Psoas muscle (tissue), 8 donors: Measurements from ENCODE around the gene CD4. TPM values are rescaled to one million over a fixed set of nuclear protein-coding genes. Genes with fewer than 3 reads are reported as not detected.

Source experiments
- ATAC-seq, 4 donors: fragments of 200-7000 bp; cut with Tn5 transposase; one replicate each; pipeline ENCODE4 v1.9.1; 2020; ENCODE audit warnings: moderate library complexity in 3 of 4, mild to moderate bottlenecking in 2 of 4
- DNase-seq, 2 donors: peaks; one replicate each; pipeline ENCODE4 v3.0.0-alpha.2; 2020
- H3K27ac ChIP-seq: fragments of 200-600 bp; one replicate; pipeline ENCODE4 v1.8.0; 2022
- H3K27me3 ChIP-seq, 3 donors: fragments of 200-600 bp in 1 of 3; one replicate each; pipeline versions ENCODE4 v1.6.1 to v1.8.0; 2013 to 2022; ENCODE audit warnings: low read length in 2 of 3, mild to moderate bottlenecking in 2 of 3, moderate library complexity in 1 of 3; ENCODE audit not compliant: insufficient read depth in 3 of 3
- H3K36me3 ChIP-seq, 2 donors: fragments of 200-600 bp in 1 of 2; one replicate each; pipeline versions ENCODE4 v1.6.1 to v1.8.0; 2013 to 2022; ENCODE audit warnings: low read depth in 1 of 2, mild to moderate bottlenecking in 1 of 2, moderate library complexity in 1 of 2; ENCODE audit not compliant: insufficient read depth in 1 of 2
- H3K4me1 ChIP-seq: fragments of 200-600 bp; one replicate; pipeline ENCODE4 v1.8.0; 2022
- H3K4me3 ChIP-seq: fragments of 200-600 bp; one replicate; pipeline ENCODE4 v1.8.0; 2022; ENCODE audit warnings: mild to moderate bottlenecking
- H3K9me3 ChIP-seq: fragments of 200-600 bp; one replicate; pipeline ENCODE4 v1.8.0; 2022
- WGBS, 3 donors: extraction: QIAGEN DNeasy Blood & Tissue Kit; methylation state at CpG; one replicate each; pipeline versions ENCODE4 v1.1.6 to v1.1.7; 2013; 5-methylcytosine and 5-hydroxymethylcytosine counted together
- intact Hi-C, 2 donors: fragments of 100-400 bp; cut with DNase I; formaldehyde crosslinking; loops; one replicate each; pipeline versions ENCODE4 v1.11.0 to v1.14.2; 2022
- polyA plus RNA-seq, 3 donors: library from polyadenylated mRNA; stranded (reverse); fragments of 200-250 nt; gene quantifications; one replicate each; pipeline ENCODE4 v1.2.3, GENCODE V29; 2013
- total RNA-seq, 4 donors: library from RNA; stranded (reverse); fragmentation: NEBNext Ultra II Directional in 2 of 4; extraction: Animal tissue kit (Norgen Biotek cat#: 25700) in 2 of 4; gene quantifications; one replicate each; pipeline versions ENCODE4 v1.2.1 to v1.2.4, GENCODE V29; 2021 to 2023
- TF ChIP-seq, protein P1 (sequence below): fragments of 200-600 bp; IDR thresholded peaks from one replicate; pipeline ENCODE4 v1.8.0; 2022; ENCODE audit warnings: antibody characterized with exemption
- donor health status: healthy with polysubstance abuse.
- donor health status: DM: no; HTN: no; CAD: no; lungs with moderate emphysema.
- donor health status: Bipolar disorder and iron deficiency.
- donor health status: healthy.
- donor health status: DM: yes; HTN: yes; CAD: no.
- donor health status: DM: no; HTN: no; CAD: no.
- donor health status: DM: no; HTN: no; CAD: no.
- donor health status: DM: yes; HTN: yes; CAD: no.

CD4 gene
- total and polyA plus RNA-seq, 7 donors, result 0.47 to 4.9 (median 2.3) TPM

DNA sequence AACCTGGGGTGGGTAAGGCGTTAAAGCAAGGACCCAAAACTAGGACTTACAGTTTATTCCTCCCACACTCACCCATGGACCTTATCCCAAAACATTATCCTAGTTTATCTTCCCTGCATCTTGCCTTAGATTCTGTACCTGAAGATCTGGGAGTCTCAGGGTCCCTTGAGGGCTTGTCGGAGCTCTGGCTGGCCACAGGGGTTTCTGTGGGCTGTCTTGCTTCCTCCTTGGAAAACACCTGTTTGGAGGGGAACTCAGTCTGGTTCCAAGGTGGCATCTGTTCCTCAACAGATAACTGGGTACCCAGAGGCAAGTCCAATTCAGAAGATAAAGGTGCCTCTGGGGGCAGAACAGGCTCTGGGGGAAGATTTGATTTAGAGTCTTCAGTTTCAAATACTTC lies 60.1 kb downstream of the CD4 start:
- H3K36me3 ChIP-seq, result no peaks in the 10 kb centered on the region
- peak in 1 of 2 donors; percentile 36 for DNase-seq
- no peaks in the 10 kb centered on the region for H3K9me3 ChIP-seq
- peaks cover 14% of the 10 kb centered on the region for H3K4me1 ChIP-seq
- H3K4me3 ChIP-seq, result no peak overlapping the region
- no peak overlapping the region for H3K27ac ChIP-seq
- intact Hi-C loops, result no loop called here
- ATAC-seq, result no peak
- no peaks in the 10 kb centered on the region for H3K27me3 ChIP-seq
- TF ChIP-seq, protein P1, sequence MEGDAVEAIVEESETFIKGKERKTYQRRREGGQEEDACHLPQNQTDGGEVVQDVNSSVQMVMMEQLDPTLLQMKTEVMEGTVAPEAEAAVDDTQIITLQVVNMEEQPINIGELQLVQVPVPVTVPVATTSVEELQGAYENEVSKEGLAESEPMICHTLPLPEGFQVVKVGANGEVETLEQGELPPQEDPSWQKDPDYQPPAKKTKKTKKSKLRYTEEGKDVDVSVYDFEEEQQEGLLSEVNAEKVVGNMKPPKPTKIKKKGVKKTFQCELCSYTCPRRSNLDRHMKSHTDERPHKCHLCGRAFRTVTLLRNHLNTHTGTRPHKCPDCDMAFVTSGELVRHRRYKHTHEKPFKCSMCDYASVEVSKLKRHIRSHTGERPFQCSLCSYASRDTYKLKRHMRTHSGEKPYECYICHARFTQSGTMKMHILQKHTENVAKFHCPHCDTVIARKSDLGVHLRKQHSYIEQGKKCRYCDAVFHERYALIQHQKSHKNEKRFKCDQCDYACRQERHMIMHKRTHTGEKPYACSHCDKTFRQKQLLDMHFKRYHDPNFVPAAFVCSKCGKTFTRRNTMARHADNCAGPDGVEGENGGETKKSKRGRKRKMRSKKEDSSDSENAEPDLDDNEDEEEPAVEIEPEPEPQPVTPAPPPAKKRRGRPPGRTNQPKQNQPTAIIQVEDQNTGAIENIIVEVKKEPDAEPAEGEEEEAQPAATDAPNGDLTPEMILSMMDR, result no peak
- 80 to 89% (median 88%) methylated on average over 2 of the region's 2 CpGs for WGBS, 3 donors

DNA sequence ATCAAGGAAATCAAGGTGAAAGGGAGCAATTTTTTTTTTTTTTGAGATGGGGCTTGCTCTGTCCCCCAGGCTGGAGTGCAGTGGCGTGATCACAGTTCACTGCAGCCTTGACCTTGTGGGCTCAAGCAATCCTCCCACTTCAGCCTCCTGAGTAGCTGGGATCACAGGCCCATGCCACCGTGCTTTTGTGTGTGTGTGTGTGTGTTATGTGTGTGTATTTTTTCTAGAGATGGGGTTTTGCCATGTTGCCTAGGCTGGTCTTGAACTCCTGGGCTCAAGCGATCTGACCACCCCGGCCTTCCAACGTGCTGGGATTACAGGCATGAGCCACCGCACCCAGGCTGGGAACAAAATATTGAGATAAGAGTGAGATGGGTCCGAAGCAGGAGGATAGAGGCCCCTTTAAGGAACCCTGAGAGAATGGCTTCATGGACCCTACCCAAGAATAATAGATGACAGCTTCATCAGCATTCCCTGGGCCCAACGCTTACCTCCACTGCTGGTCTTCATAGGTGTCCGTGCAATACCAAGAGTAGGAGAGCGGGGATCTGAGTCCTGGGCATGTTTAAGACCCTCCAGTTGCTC lies 60.7 kb downstream of the CD4 start:
- Histone ChIP-seq H3K4me3 (no peak overlapping the region), H3K9me3 (no peaks in the 10 kb centered on the region), H3K36me3 (peaks cover 0 to 6% of the 10 kb centered on the region in 2 donors), H3K27ac (no peak overlapping the region), H3K4me1 (peaks cover 14% of the 10 kb centered on the region), H3K27me3 (no peaks in the 10 kb centered on the region)
- intact Hi-C loops, result no loop called here
- TF ChIP-seq, protein P1, result no peak
- DNase-seq (peak in 1 of 2 donors; percentile 43), ATAC-seq (no peak)
- WGBS, 3 donors, result 72 to 78% (median 75%) methylated on average over 10 of the region's 10 CpGs

DNA sequence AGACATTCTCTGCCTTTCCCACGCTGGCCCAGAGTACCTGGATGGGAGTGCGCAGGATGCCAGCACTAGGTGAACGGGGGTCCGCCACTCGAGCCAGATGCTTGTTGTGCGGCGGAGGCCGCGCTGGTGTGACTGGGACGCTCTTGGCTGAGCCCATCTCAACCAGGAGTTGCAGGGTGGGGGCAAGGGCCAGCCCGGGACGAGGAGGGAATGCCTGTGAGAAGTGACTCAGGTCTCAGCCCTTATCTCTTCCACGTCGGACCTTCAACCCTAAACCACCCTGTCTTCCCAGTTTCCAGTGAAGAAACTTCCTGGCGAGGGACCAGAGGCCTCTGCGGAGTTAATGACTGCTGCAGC lies 61.4 kb downstream of the CD4 start:
- ATAC-seq (no peak), DNase-seq (peak in 1 of 2 donors; percentile 72)
- no peaks in the 10 kb centered on the region for H3K27me3 ChIP-seq
- peaks cover 14% of the 10 kb centered on the region for H3K4me1 ChIP-seq
- peak overlapping the region; percentile 85 for H3K4me3 ChIP-seq
- no peaks in the 10 kb centered on the region for H3K9me3 ChIP-seq
- peaks cover 0 to 13% of the 10 kb centered on the region in 2 donors for H3K36me3 ChIP-seq
- TF ChIP-seq, protein P1, result no peak
- WGBS, 3 donors, result 19 to 22% (median 19%) methylated on average over 16 of the region's 16 CpGs
- H3K27ac ChIP-seq, result peak overlapping the region; percentile 98
- intact Hi-C loops, result no loop called here

DNA sequence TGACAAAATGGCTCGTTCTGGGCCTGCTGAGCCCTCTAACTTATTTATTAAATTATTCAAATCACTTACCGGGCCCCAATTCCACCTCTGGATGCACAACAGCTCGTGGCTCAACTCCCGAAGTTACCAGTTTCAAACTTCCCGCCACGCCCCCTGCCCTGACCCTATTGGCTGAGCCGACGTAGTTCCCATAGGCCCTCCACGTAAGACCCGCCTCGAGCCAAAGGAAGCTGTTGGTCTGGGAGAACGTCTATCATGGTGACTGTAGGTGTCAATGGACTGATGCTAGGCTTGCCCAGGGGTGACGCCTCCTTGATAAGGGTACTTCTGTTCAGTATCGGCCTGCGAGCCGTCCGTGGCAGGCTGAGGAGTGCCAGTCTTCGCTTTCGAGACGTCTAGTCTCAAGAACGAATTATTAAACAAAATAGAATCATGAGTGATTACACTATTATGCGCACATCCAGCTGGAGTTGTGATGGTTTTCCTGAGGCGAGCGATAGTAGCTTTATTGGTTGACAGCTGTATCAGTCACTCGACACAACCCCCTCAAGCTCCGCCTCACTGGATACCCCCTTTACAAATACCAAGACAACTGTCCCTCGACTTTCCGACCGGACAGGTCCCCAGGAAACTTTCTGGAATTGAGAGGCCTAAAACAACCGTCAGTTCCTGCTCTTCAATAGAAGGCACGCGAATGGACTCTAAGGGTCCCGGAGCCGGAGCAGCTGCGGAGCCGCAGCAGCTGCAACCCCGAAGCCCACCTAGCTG lies 62.0 kb downstream of the CD4 start, which contains the start of gene CDCA3:
Gene CDCA3, minus strand, starts transcription at position 134 of the 768 bp plus-strand sequence. CDS start 334 bp downstream, outside the sequence.
- Histone ChIP-seq H3K27ac (peak within 1 kb of the TSS; percentile 98), H3K27me3 (no peaks in the 10 kb centered on the region), H3K4me1 (peaks cover 14% of the 10 kb centered on the region), H3K36me3 (peaks cover 0 to 19% of the 10 kb centered on the region in 2 donors), H3K9me3 (no peaks in the 10 kb centered on the region), H3K4me3 (peak within 1 kb of the TSS; percentile 85)
- WGBS, 3 donors, result 0% methylated on average over 37 of the region's 37 CpGs
- ATAC-seq (peak; percentile 77 to 84 (median 80)), DNase-seq (peak; percentile 93 to 96)
- intact Hi-C loops, result no loop called here
- TF ChIP-seq, protein P1, result no peak
